ENCODE results near the gene SETD1A. TPM values are rescaled to one million over a fixed set of nuclear protein-coding genes. Genes with fewer than 3 reads are reported as not detected.
A peak's percentile ranks its signal among the peaks of the same experiment; 100 is the strongest.

The SETD1A gene
- total RNA-seq, 2 experiments from 2014 or later, result 40.1 to 41.2 TPM

GRCh38 chr16:30941600-30942425, 15.7 kb upstream of the SETD1A start:
- H3K36me3 Mint-ChIP-seq (ENCODE audit: low read depth), result peaks cover 10% of the 10 kb centered on the region
- Histone ChIP-seq H3K27ac (ENCODE audit: low read depth in 1 of 2, low read length in 2 of 2) (peak overlapping the region in 1 of 2 donors; percentile 52), H3K36me3 (ENCODE audit: insufficient read depth, low read length) (peaks cover 7% of the 10 kb centered on the region), H3K9me3 (ENCODE audit: control insufficient read depth in 1 of 2, insufficient read depth in 1 of 2, low read length in 2 of 2) (no peaks in the 10 kb centered on the region), H3K4me1 (ENCODE audit: insufficient read depth, low read length) (peaks cover 13% of the 10 kb centered on the region), H3K4me3 (ENCODE audit: low read length) (no peak overlapping the region), H3K27me3 (ENCODE audit: control insufficient read depth in 1 of 2, insufficient read depth in 2 of 2, low read length in 2 of 2) (no peaks in the 10 kb centered on the region)
- no peak overlapping the region for H3K4me3 Mint-ChIP-seq
- ChIA-PET POLR2A (interaction anchor here (1.7 kb wide), 1 partner anchor 97 kb away, joined by 9 read pairs; no protein-coding TSS in a partner anchor), CTCF (interaction anchor here (0.6 to 2.4 kb wide), 10 partner anchors 9 to 176 kb away, joined by 3 to 14 read pairs (median 4); partner anchors contain the start of gene KAT8)
- TF ChIP-seq CTCF (IDR thresholded peaks at IDR 0.05), result peak; percentile 87
- H3K27me3 Mint-ChIP-seq, result no peaks in the 10 kb centered on the region
- peak; percentile 34 to 85 (median 50) for DNase-seq
- no peaks in the 10 kb centered on the region for H3K9me3 Mint-ChIP-seq
- H3K4me1 Mint-ChIP-seq (ENCODE audit: low read depth), result peaks cover 19% of the 10 kb centered on the region
- intact Hi-C loops (cut with DNase I, micrococcal nuclease), result loop anchor here (1.0 kb wide), 1 partner anchor 98 kb away; no protein-coding TSS in a partner anchor
- H3K27ac Mint-ChIP-seq, result no peak overlapping the region
- ATAC-seq (ENCODE audit: poor library complexity), result peak; percentile 95

GRCh38 chr16:30942426-30942806, 15.1 kb upstream of the SETD1A start:
- Mint-ChIP-seq H3K36me3 (ENCODE audit: low read depth) (peaks cover 10% of the 10 kb centered on the region), H3K4me3 (no peak overlapping the region), H3K4me1 (ENCODE audit: low read depth) (peaks cover 15% of the 10 kb centered on the region), H3K27me3 (no peaks in the 10 kb centered on the region), H3K27ac (no peak overlapping the region), H3K9me3 (no peaks in the 10 kb centered on the region)
- no peak for DNase-seq
- POLR2A ChIA-PET, result interaction anchor here (1.7 kb wide), 1 partner anchor 98 kb away, joined by 9 read pairs; no protein-coding TSS in a partner anchor
- Histone ChIP-seq H3K27ac (ENCODE audit: low read depth in 1 of 2, low read length in 2 of 2) (peak overlapping the region in 1 of 2 donors; percentile 52), H3K9me3 (ENCODE audit: control insufficient read depth in 1 of 2, insufficient read depth in 1 of 2, low read length in 2 of 2) (no peaks in the 10 kb centered on the region), H3K4me1 (ENCODE audit: insufficient read depth, low read length) (peaks cover 13% of the 10 kb centered on the region), H3K36me3 (ENCODE audit: insufficient read depth, low read length) (peaks cover 7% of the 10 kb centered on the region), H3K27me3 (ENCODE audit: control insufficient read depth in 1 of 2, insufficient read depth in 2 of 2, low read length in 2 of 2) (no peaks in the 10 kb centered on the region), H3K4me3 (ENCODE audit: low read length) (no peak overlapping the region)
- CTCF ChIA-PET, result interaction anchor here (1.0 to 2.4 kb wide), 8 partner anchors 8 to 175 kb away, joined by 3 to 14 read pairs (median 5); partner anchors contain the start of gene KAT8
- ATAC-seq (ENCODE audit: poor library complexity), result no peak
- intact Hi-C loops (cut with DNase I, micrococcal nuclease), result loop anchor here (1.0 kb wide), 1 partner anchor 98 kb away; no protein-coding TSS in a partner anchor
- TF ChIP-seq CTCF (IDR thresholded peaks at IDR 0.05), result no peak

GRCh38 chr16:30944352-30944751, 13.2 kb upstream of the SETD1A start:
- intact Hi-C loops (cut with DNase I, micrococcal nuclease), result no loop called here
- H3K4me1 ChIP-seq (ENCODE audit: insufficient read depth, low read length), result peaks cover 18% of the 10 kb centered on the region
- DNase-seq (no peak), ATAC-seq (ENCODE audit: poor library complexity) (no peak)
- ChIA-PET CTCF (no interaction called here), POLR2A (interaction anchor here (1.0 kb wide), 1 partner anchor 10 kb away, joined by 4 read pairs; no protein-coding TSS in a partner anchor)
- Mint-ChIP-seq H3K9me3 (no peaks in the 10 kb centered on the region), H3K27me3 (no peaks in the 10 kb centered on the region), H3K36me3 (ENCODE audit: low read depth) (peaks cover 10% of the 10 kb centered on the region), H3K27ac (no peak overlapping the region), H3K4me3 (no peak overlapping the region), H3K4me1 (ENCODE audit: low read depth) (peaks cover 10% of the 10 kb centered on the region)
- H3K36me3 ChIP-seq (ENCODE audit: insufficient read depth, low read length), result peaks cover 7% of the 10 kb centered on the region
- no peak for TF ChIP-seq CTCF (IDR thresholded peaks at IDR 0.05)
- no peaks in the 10 kb centered on the region for H3K9me3 ChIP-seq (ENCODE audit: control insufficient read depth in 1 of 2, insufficient read depth in 1 of 2, low read length in 2 of 2)
- H3K27ac ChIP-seq (ENCODE audit: low read depth in 1 of 2, low read length in 2 of 2), result no peak overlapping the region
- no peaks in the 10 kb centered on the region for H3K27me3 ChIP-seq (ENCODE audit: control insufficient read depth in 1 of 2, insufficient read depth in 2 of 2, low read length in 2 of 2)
- no peak overlapping the region for H3K4me3 ChIP-seq (ENCODE audit: low read length)

Data from CD4-positive, alpha-beta T cell (primary cell).